ENCODE results near the gene CDKAL1. TPM values are rescaled to one million over a fixed set of nuclear protein-coding genes. Genes with fewer than 3 reads are reported as not detected.

Gene CDKAL1
- total RNA-seq, 1 experiment from 2014 or later: 11.8 TPM

GRCh38 chr6:21150667-21151066 lies 616.4 kb downstream of the CDKAL1 start:
- no peaks in the 10 kb centered on the region for H3K27me3 Mint-ChIP-seq (ENCODE audit: insufficient read depth, unreplicated experiment)
- H3K4me1 Mint-ChIP-seq (ENCODE audit: insufficient read depth, unreplicated experiment): no peaks in the 10 kb centered on the region
- H3K9me3 Mint-ChIP-seq (ENCODE audit: unreplicated experiment): no peaks in the 10 kb centered on the region
- ChIA-PET POLR2A (no interaction called here), CTCF (no interaction called here)
- no peak overlapping the region for H3K27ac Mint-ChIP-seq (ENCODE audit: low read depth, unreplicated experiment)
- H3K4me3 Mint-ChIP-seq (ENCODE audit: unreplicated experiment): no peak overlapping the region
- no peak for TF ChIP-seq CTCF (IDR thresholded peaks at IDR 0.05; ENCODE audit: unreplicated experiment)
- no peak for DNase-seq (ENCODE audit: unreplicated experiment)
- no peaks in the 10 kb centered on the region for H3K36me3 Mint-ChIP-seq (ENCODE audit: insufficient read depth, unreplicated experiment)
- BruUV-seq (replicated peaks): no TSS peak
- intact Hi-C loops (cut with micrococcal nuclease): no loop called here

GRCh38 chr6:21151119-21151518 lies 616.9 kb downstream of the CDKAL1 start:
- Mint-ChIP-seq H3K4me1 (ENCODE audit: insufficient read depth, unreplicated experiment) (no peaks in the 10 kb centered on the region), H3K27me3 (ENCODE audit: insufficient read depth, unreplicated experiment) (no peaks in the 10 kb centered on the region), H3K27ac (ENCODE audit: low read depth, unreplicated experiment) (no peak overlapping the region), H3K4me3 (ENCODE audit: unreplicated experiment) (no peak overlapping the region), H3K36me3 (ENCODE audit: insufficient read depth, unreplicated experiment) (no peaks in the 10 kb centered on the region), H3K9me3 (ENCODE audit: unreplicated experiment) (no peaks in the 10 kb centered on the region)
- BruUV-seq (replicated peaks): no TSS peak
- intact Hi-C loops (cut with micrococcal nuclease): no loop called here
- POLR2A ChIA-PET: no interaction called here
- no peak for DNase-seq (ENCODE audit: unreplicated experiment)
- CTCF ChIA-PET: no interaction called here
- no peak for TF ChIP-seq CTCF (IDR thresholded peaks at IDR 0.05; ENCODE audit: unreplicated experiment)

- no TSS peak for BruUV-seq (replicated peaks)
- no peak for DNase-seq (ENCODE audit: unreplicated experiment)
- ChIA-PET POLR2A (no interaction called here), CTCF (no interaction called here)
- no peak overlapping the region for H3K27ac Mint-ChIP-seq (ENCODE audit: low read depth, unreplicated experiment)
- H3K36me3 Mint-ChIP-seq (ENCODE audit: insufficient read depth, unreplicated experiment): no peaks in the 10 kb centered on the region
- no peak for TF ChIP-seq CTCF (IDR thresholded peaks at IDR 0.05; ENCODE audit: unreplicated experiment)
- H3K9me3 Mint-ChIP-seq (ENCODE audit: unreplicated experiment): no peaks in the 10 kb centered on the region
- no peak overlapping the region for H3K4me3 Mint-ChIP-seq (ENCODE audit: unreplicated experiment)
- H3K4me1 Mint-ChIP-seq (ENCODE audit: insufficient read depth, unreplicated experiment): no peaks in the 10 kb centered on the region
- intact Hi-C loops (cut with micrococcal nuclease): no loop called here
- H3K27me3 Mint-ChIP-seq (ENCODE audit: insufficient read depth, unreplicated experiment): no peaks in the 10 kb centered on the region
These were observed 617.3 kb downstream of the CDKAL1 start for GRCh38 chr6:21151530-21151929.

GRCh38 chr6:21157186-21157929 lies 623.1 kb downstream of the CDKAL1 start:
- intact Hi-C loops (cut with micrococcal nuclease): no loop called here
- POLR2A ChIA-PET: no interaction called here
- Mint-ChIP-seq H3K27ac (ENCODE audit: low read depth, unreplicated experiment) (no peak overlapping the region), H3K4me1 (ENCODE audit: insufficient read depth, unreplicated experiment) (no peaks in the 10 kb centered on the region), H3K27me3 (ENCODE audit: insufficient read depth, unreplicated experiment) (no peaks in the 10 kb centered on the region), H3K36me3 (ENCODE audit: insufficient read depth, unreplicated experiment) (no peaks in the 10 kb centered on the region), H3K9me3 (ENCODE audit: unreplicated experiment) (no peaks in the 10 kb centered on the region), H3K4me3 (ENCODE audit: unreplicated experiment) (no peak overlapping the region)
- DNase-seq (ENCODE audit: unreplicated experiment): no peak
- TF ChIP-seq CTCF (IDR thresholded peaks at IDR 0.05; ENCODE audit: unreplicated experiment): no peak
- CTCF ChIA-PET: no interaction called here
- BruUV-seq (replicated peaks): no TSS peak
